Transverse colon (tissue), 3 donors: ENCODE measurements around the gene SLC31A2.

ENCODE experiments used
- CTCF ChIP-seq, 5 experiments: fragments of 200-600 bp in 3 of 5; fragments of 450-650 bp in 2 of 5; sonication (generic) in 3 of 5; IDR thresholded peaks; 1 replicate in 2 of 5; 2 replicates in 3 of 5; pipeline ENCODE4 v1.5.1; 2016 to 2017; ENCODE audit warnings: antibody characterized with exemption in 5 of 5, inconsistent platforms in 3 of 5, mild to moderate bottlenecking in 2 of 5, moderate library complexity in 1 of 5
- EP300 ChIP-seq: sonication (generic); formaldehyde crosslinking; IDR thresholded peaks from one replicate; pipeline ENCODE4 v1.6.1; 2017; ENCODE audit warnings: antibody characterized with exemption, low read depth

GRCh38 chr9:113164536-113165300, 13.9 kb downstream of the SLC31A2 start:
- TF ChIP-seq CTCF (IDR thresholded peaks at IDR 0.05) (no peak), EP300 (no peak)
